Superior temporal gyrus (tissue), 1 donor: ENCODE data around the gene AKIRIN1.
"Not testable (repeated sequence)": the region's sequence is repeated elsewhere in the genome, so short reads cannot be mapped to it uniquely, and the experiment has no call there.

Experiments used
- DNase-seq: peaks from one replicate; pipeline ENCODE4 v3.0.0-alpha.2; 2016; ENCODE audit errors: extremely low spot score

The AKIRIN1 gene

DNA sequence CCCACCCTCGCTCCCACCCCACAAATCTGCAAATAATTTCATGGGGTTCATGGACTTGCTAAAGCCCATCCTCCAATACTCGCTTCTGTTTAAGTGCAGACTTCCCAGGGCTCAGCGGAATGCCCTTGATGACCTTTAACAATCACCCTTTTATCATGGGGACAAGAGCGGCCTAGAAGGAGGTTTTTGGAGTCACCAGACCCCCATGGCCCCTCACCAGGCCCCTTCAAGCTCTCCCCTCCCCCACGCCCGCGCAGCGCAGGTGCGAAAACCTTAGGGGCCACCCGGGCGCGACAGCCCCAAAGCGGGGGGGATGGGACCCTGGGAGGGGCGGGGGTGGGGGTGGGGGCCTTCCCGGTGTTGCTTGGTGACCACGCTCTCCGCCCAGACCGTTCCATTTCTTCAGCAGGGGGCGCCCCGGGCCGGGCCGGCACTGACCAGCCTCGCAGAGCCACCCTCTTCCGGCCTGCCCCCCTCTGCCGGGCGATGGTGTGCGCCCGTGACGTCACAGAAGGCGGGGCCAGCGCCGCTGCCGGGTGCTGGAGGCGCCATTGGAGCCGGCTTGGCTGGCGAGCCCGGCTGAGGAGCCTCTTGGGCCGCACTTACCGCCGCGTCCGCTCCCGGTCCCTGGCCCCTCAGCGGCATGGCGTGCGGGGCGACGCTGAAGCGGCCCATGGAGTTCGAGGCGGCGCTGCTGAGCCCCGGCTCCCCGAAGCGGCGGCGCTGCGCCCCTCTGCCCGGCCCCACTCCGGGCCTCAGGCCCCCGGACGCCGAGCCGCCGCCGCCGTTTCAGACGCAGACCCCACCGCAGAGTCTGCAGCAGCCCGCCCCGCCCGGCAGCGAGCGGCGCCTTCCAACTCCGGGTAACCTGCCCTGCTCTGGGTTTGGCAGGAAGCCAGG, at the start of gene AKIRIN1:
TSS of gene AKIRIN1 (plus strand) at position 539 of the 900 bp plus-strand sequence. CDS start at position 644, 105 bp downstream.
- DNase-seq = peak; percentile 96

GRCh38 chr1:38941527-38942019, 49.5 kb upstream of the AKIRIN1 start, which contains the start of gene RHBDL2:
TSS of gene RHBDL2 (minus strand) at chr1:38941830. CDS start at chr1:38919212, 22,618 bp downstream.
- peak; percentile 51 for DNase-seq

- no peak for DNase-seq
These were observed 48.2 kb upstream of the AKIRIN1 start for GRCh38 chr1:38942664-38943428.

DNA sequence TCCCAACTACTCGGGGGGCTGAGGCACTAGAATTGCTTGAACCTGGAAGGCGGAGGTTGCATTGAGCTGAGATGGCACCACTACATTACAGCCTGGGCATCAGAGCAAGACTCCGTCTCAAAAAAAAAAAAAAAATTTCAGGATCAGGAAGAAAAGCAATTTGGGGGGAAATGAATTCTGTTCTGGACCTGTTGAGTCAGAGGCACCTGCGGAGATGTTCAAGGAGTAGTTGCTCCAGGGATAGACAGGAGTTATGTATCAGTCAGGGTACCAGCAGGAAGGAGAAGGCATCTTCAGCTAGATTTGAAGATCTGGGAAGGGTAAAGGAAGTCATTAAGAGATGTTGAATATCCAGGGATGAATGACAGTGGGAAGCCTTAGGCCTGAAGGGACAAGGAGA, 46.5 kb upstream of the AKIRIN1 start:
- no peak for DNase-seq

GRCh38 chr1:38950553-38950952, 40.5 kb upstream of the AKIRIN1 start:
- DNase-seq = no peak

- DNase-seq = no peak
These were observed 37.6 kb upstream of the AKIRIN1 start for GRCh38 chr1:38953433-38953860.

- DNase-seq = no peak
These were observed 32.1 kb upstream of the AKIRIN1 start for GRCh38 chr1:38958967-38959366.

- no peak for DNase-seq
These were observed 29.0 kb upstream of the AKIRIN1 start for GRCh38 chr1:38962113-38962512.

- DNase-seq = no peak
These were observed 28.5 kb upstream of the AKIRIN1 start for GRCh38 chr1:38962560-38962959.

GRCh38 chr1:38964140-38964548, 26.9 kb upstream of the AKIRIN1 start:
- DNase-seq = peak; percentile 19

GRCh38 chr1:38973145-38973544, 17.9 kb upstream of the AKIRIN1 start:
- not testable (repeated sequence) for DNase-seq

DNA sequence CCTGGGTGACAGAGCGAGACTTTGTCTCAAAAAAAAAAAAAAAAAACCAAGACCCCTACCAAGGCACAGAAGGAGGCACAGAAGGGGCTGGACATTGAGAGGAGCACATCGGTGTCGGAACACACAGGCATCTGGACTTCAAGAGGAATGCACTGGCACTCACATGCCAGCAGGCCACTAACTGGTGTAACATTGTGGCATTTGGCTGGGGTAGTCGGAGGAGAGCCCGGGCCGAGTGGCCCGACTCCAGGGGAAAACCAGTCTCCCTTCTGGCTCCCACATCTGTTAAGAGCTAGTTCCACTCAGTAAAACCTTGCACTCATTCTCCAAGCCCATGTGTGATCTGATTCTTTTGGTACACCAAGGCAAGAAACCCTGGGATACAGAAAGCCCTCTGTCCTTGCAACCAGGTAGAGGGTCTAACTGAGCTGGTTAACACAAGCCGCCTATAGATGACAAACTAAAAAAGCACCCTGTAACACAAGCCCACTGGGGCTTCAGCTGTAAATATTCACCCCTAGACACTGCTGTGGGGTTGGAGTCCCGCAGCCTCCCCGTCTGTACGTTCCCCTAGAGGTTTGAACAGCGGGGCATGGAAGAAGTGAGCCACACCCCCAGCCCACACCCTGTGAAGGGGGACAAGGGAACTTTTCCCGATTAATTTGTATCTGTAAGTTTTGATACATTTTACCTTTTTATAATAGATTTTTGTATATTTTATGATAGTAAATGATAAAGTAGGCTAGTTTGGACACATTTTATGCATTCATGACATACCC, 17.2 kb upstream of the AKIRIN1 start:
- no peak for DNase-seq

- DNase-seq = not testable (repeated sequence)
These were observed 13.5 kb upstream of the AKIRIN1 start for GRCh38 chr1:38977399-38978244.

DNA sequence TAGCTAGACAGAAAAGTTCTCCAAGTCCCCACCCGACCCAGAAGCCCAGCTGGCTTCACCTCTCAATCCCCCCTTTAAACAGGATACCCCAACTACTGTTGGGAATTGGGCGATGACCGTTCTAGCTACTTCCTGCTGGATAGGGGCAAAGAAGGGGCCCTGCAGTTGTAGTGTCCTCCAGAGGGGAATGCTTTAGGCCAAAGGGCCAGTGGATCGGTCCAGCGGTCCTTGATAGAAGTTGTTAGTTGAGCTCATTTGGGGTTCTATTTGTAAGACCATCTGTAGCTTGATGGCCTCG, 12.9 kb upstream of the AKIRIN1 start:
- DNase-seq = not testable (repeated sequence)

GRCh38 chr1:38979380-38979779, 11.7 kb upstream of the AKIRIN1 start:
- DNase-seq = not testable (repeated sequence)

DNA sequence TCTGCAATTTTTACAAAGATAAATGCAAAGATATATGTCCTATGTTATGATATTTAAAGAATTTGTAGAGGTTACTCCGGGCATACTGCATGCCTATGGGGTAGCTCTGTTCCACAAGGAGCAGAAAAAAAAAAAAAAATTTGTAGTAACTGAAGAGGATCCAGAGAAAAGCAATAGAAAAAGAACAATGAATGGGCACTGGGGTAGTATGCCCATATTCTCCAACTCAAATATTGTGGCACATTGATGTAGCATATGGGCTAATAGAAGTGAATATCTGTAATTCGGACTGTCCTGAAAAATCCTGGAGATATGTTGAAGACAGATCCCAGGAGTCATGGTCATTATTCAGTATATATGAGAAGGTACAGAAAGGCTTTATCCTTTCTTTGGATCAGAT, 1.1 kb upstream of the AKIRIN1 start:
- DNase-seq = no peak

DNA sequence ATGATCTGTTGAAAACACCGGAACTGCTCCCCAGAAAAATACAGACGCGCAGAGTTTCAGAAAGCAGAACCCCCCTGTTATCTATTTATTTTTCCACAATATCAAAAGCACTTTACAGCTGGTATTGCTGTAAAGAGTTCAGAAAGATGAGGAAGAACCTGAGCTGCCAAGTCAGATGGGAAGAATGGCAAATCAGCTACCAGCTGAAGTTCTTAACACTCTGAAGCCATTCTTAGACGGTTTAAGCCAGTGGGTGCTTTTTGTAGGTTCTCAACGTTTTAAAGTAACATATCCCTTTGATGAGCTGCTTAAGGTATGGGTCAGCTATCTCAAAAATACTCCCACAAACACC, 714 bp upstream of the AKIRIN1 start:
- peak; percentile 64 for DNase-seq

- DNase-seq = peak; percentile 57
These were observed 749 bp downstream of the AKIRIN1 start for GRCh38 chr1:38991638-38992411.

DNA sequence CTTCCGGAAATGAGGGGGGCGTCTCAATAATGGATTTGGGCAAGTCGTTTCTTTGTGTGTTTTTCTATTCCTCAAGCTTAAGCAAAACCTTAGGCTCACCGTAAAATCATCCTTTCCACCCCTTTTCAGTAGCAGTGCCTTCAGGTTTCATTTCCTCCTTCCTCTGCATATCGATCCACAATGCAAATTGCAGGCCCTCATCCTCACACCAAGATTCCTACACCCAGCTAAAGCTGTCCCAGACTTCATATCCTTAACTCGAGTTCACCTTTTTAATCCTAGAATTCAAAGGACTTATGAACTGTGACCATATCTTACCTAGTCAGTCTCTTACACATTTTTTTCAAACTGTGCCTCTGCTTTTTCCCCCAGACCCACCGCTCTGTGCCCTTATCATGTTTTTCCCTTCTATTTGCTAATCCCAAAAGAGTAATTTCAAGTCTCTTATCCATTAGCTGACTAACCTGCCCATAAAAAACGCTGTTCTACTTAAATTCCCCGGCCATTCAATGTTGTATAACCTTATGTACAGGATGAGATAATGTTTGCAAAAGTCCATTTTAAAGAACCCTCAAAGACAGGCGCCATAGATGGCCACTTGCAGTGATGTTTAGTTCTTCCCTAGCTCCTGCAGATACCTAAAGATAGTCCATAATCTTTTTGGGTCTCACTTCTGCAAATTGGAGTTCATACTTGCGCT, 1.5 kb downstream of the AKIRIN1 start:
- DNase-seq = no peak

- no peak for DNase-seq
These were observed 3.1 kb downstream of the AKIRIN1 start for GRCh38 chr1:38994196-38994595.
